HepG2 (cell line): ENCODE results near the gene C20orf144. TPM values are rescaled to one million over a fixed set of nuclear protein-coding genes. Genes with fewer than 3 reads are reported as not detected.

Source experiments
- EP300 ChIP-seq, 3 experiments: sonication (generic) in 1 of 3; formaldehyde crosslinking in 1 of 3; IDR thresholded peaks; 2 replicates each; pipeline versions ENCODE4 v1.5.1 to v1.6.1; 2011 to 2020; ENCODE audit warnings: low read depth in 2 of 3, low read length in 2 of 3, borderline replicate concordance in 1 of 3, improper control_type of control experiment in 1 of 3, mild to moderate bottlenecking in 1 of 3, missing genetic modification reagents in 1 of 3, moderate library complexity in 1 of 3
- ERF ChIP-seq: IDR thresholded peaks from 2 replicates; pipeline ENCODE4 v1.6.1; 2018; ENCODE audit warnings: missing biosample characterization, missing genetic modification reagents
- FOXA3 ChIP-seq: IDR thresholded peaks from 2 replicates; pipeline ENCODE4 v1.6.1; 2016; ENCODE audit warnings: missing genetic modification reagents, missing compliant biosample characterization
- HMG20A ChIP-seq: IDR thresholded peaks from 2 replicates; pipeline ENCODE4 v1.6.1; 2016; ENCODE audit warnings: borderline replicate concordance
- KAT2B ChIP-seq: fragments of 150-350 bp; IDR thresholded peaks from 2 replicates; pipeline ENCODE4 v1.6.1; 2014; ENCODE audit warnings: low read depth, low read length, borderline replicate concordance
- KAT8 ChIP-seq: IDR thresholded peaks from 2 replicates; pipeline ENCODE4 v1.6.1; 2016; ENCODE audit warnings: missing genetic modification reagents, missing compliant biosample characterization
- KLF9 ChIP-seq: IDR thresholded peaks from 2 replicates; pipeline ENCODE4 v1.6.1; 2016; ENCODE audit warnings: low read depth
- MED13 ChIP-seq: sonication (generic); formaldehyde crosslinking; IDR thresholded peaks from 2 replicates; pipeline ENCODE4 v1.5.0; 2020; ENCODE audit warnings: missing genetic modification reagents
- MEIS1 ChIP-seq: sonication (generic); formaldehyde crosslinking; IDR thresholded peaks from 2 replicates; pipeline ENCODE4 v1.9.0; 2021; ENCODE audit warnings: mild to moderate bottlenecking, missing genetic modification reagents, moderate library complexity, borderline replicate concordance
- RAD51 ChIP-seq: fragments of 450-650 bp; IDR thresholded peaks from 2 replicates; pipeline ENCODE4 v1.6.1; 2016; ENCODE audit warnings: borderline replicate concordance
- RXRB ChIP-seq: IDR thresholded peaks from 2 replicates; pipeline ENCODE4 v1.6.1; 2016; ENCODE audit warnings: borderline replicate concordance, missing genetic modification reagents, missing compliant biosample characterization
- SOX13 ChIP-seq, 3 experiments: fragments of 450-650 bp in 1 of 3; sonication (generic) in 1 of 3; formaldehyde crosslinking in 1 of 3; IDR thresholded peaks in 2 of 3; conservative IDR thresholded peaks in 1 of 3; 2 replicates each; pipeline versions ENCODE4 v1.5.0 to v1.6.1; 2016 to 2020; ENCODE audit warnings: antibody characterized with exemption in 1 of 3, mild to moderate bottlenecking in 1 of 3, missing compliant biosample characterization in 1 of 3, missing genetic modification reagents in 1 of 3, moderate library complexity in 1 of 3
- SPEN ChIP-seq: sonication (generic); formaldehyde crosslinking; IDR thresholded peaks from 2 replicates; pipeline ENCODE4 v1.5.1; 2020; ENCODE audit warnings: low read depth, mild to moderate bottlenecking, missing genetic modification reagents
- ZNF143 ChIP-seq: sonication (generic); formaldehyde crosslinking; IDR thresholded peaks from 2 replicates; pipeline ENCODE4 v1.4.0; 2020; ENCODE audit warnings: missing genetic modification reagents
- ZNF510 ChIP-seq: sonication (generic); formaldehyde crosslinking; IDR thresholded peaks from 2 replicates; pipeline ENCODE4 v1.4.0; 2020; ENCODE audit warnings: low read depth, mild to moderate bottlenecking, missing genetic modification reagents
- ZNF777 ChIP-seq: sonication (generic); formaldehyde crosslinking; IDR thresholded peaks from 2 replicates; pipeline ENCODE4 v1.4.0; 2020; ENCODE audit warnings: missing genetic modification reagents
- polyA plus RNA-seq, 8 experiments: library from polyadenylated mRNA; depleted of rRNA in 3 of 8; stranded (reverse) in 7 of 8; unstranded in 1 of 8; fragments of >200 nt; fragmentation: Illumina TruSeq in 4 of 8; extraction: Trizol in 4 of 8; gene quantifications; 2 replicates each; pipeline versions ENCODE4 v1.2.1 to v1.2.3, GENCODE V29; 2011 to 2016; ENCODE audit warnings: low read depth in 4 of 8, missing spikeins in 1 of 8, mixed read lengths in 1 of 8; ENCODE audit not compliant: insufficient read depth in 1 of 8
- total RNA-seq, 5 experiments: library from RNA; depleted of rRNA; stranded (reverse); fragments of >200 nt; fragmentation: Illumina TruSeq; extraction: Trizol; gene quantifications; 2 replicates each; pipeline ENCODE4 v1.2.3, GENCODE V29; 2016; ENCODE audit warnings: low read depth in 1 of 5
- TF ChIP-seq, protein P1 (sequence below): sonication (generic); formaldehyde crosslinking; IDR thresholded peaks from 2 replicates; pipeline ENCODE4 v1.4.0; 2020; ENCODE audit warnings: mild to moderate bottlenecking, missing genetic modification reagents
- TF ChIP-seq, protein P2 (sequence below): IDR thresholded peaks from 2 replicates; pipeline ENCODE4 v1.4.0; 2020; ENCODE audit warnings: mild to moderate bottlenecking, missing genetic modification reagents
- TF ChIP-seq, protein P3 (sequence below): sonication (generic); formaldehyde crosslinking; IDR thresholded peaks from 2 replicates; pipeline ENCODE4 v1.4.0; 2020; ENCODE audit warnings: missing genetic modification reagents
- TF ChIP-seq, protein P4 (sequence below): IDR thresholded peaks from 2 replicates; pipeline ENCODE4 v1.6.1; 2016; ENCODE audit warnings: mild to moderate bottlenecking

The C20orf144 gene
- total and polyA plus RNA-seq, 2 of the 13 experiments (the other 11 are each of a cell fraction or from before 2014, with no cell fraction given) = 0.09 to 0.16 TPM

DNA sequence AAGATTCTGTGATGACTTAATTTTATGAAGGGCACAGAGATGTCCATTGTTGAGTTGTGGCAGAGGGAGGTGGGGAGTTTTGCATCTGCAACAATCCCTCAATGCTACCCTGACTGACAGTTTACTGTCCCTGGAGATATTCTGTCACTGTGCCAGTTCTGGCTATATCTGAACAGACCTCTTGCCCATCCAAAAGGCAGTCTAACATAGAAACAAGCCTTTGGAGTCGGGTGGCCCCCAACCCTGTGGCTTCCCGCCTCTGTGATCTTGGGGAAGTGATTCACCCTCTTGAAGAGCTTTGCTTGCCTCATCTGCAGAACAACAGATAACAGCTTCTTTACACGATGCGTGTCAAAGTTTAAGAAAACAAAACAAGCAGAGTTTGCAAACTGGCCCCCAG is 27.8 kb downstream of the C20orf144 start (continued):
- TF ChIP-seq, protein P1, sequence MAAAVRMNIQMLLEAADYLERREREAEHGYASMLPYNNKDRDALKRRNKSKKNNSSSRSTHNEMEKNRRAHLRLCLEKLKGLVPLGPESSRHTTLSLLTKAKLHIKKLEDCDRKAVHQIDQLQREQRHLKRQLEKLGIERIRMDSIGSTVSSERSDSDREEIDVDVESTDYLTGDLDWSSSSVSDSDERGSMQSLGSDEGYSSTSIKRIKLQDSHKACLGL (CRISPR knock-in tag) = no peak
- TF ChIP-seq MED13 (CRISPR knock-in tag) (no peak), RAD51 (no peak), RXRB (peak; percentile 50; the same call in 1 of the 2 replicates), SOX13 (IDR thresholded peaks at IDR 0.05) (0 out of 2 replicates have a peak, but pooled peaks have one; percentile 36), SOX13 (CRISPR knock-in tag; conservative IDR thresholded peaks at IDR 0.05 in 1 of 2, IDR thresholded peaks at IDR 0.05 in 1 of 2) (peak in 1 of 2 experiments; percentile 47; a peak in 1 of 4 replicates), ERF (CRISPR knock-in tag) (peak; percentile 34; the same call in 1 of the 2 replicates), MEIS1 (CRISPR knock-in tag) (no peak), KLF9 (no peak), EP300 (IDR thresholded peaks at IDR 0.05; ENCODE audit: low read depth in 2 of 2, low read length in 2 of 2) (peak in 1 of 2 experiments; percentile 76; a peak in 2 of 4 replicates), EP300 (CRISPR knock-in tag; IDR thresholded peaks at IDR 0.05; ENCODE audit: borderline replicate concordance) (no peak; the same call in 1 of the 2 replicates), HMG20A (CRISPR knock-in tag) (peak; percentile 25; the same call in 1 of the 2 replicates), KAT8 (CRISPR knock-in tag) (no peak), ZNF143 (CRISPR knock-in tag) (no peak), ZNF510 (CRISPR knock-in tag) (0 out of 2 replicates have a peak, but pooled peaks have one; percentile 36), FOXA3 (CRISPR knock-in tag) (0 out of 2 replicates have a peak, but pooled peaks have one; percentile 21), ZNF777 (CRISPR knock-in tag) (no peak), KAT2B (no peak), SPEN (CRISPR knock-in tag) (no peak)
- TF ChIP-seq, protein P2, sequence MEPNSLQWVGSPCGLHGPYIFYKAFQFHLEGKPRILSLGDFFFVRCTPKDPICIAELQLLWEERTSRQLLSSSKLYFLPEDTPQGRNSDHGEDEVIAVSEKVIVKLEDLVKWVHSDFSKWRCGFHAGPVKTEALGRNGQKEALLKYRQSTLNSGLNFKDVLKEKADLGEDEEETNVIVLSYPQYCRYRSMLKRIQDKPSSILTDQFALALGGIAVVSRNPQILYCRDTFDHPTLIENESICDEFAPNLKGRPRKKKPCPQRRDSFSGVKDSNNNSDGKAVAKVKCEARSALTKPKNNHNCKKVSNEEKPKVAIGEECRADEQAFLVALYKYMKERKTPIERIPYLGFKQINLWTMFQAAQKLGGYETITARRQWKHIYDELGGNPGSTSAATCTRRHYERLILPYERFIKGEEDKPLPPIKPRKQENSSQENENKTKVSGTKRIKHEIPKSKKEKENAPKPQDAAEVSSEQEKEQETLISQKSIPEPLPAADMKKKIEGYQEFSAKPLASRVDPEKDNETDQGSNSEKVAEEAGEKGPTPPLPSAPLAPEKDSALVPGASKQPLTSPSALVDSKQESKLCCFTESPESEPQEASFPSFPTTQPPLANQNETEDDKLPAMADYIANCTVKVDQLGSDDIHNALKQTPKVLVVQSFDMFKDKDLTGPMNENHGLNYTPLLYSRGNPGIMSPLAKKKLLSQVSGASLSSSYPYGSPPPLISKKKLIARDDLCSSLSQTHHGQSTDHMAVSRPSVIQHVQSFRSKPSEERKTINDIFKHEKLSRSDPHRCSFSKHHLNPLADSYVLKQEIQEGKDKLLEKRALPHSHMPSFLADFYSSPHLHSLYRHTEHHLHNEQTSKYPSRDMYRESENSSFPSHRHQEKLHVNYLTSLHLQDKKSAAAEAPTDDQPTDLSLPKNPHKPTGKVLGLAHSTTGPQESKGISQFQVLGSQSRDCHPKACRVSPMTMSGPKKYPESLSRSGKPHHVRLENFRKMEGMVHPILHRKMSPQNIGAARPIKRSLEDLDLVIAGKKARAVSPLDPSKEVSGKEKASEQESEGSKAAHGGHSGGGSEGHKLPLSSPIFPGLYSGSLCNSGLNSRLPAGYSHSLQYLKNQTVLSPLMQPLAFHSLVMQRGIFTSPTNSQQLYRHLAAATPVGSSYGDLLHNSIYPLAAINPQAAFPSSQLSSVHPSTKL (CRISPR knock-in tag) = peak; percentile 46
- TF ChIP-seq, protein P3, sequence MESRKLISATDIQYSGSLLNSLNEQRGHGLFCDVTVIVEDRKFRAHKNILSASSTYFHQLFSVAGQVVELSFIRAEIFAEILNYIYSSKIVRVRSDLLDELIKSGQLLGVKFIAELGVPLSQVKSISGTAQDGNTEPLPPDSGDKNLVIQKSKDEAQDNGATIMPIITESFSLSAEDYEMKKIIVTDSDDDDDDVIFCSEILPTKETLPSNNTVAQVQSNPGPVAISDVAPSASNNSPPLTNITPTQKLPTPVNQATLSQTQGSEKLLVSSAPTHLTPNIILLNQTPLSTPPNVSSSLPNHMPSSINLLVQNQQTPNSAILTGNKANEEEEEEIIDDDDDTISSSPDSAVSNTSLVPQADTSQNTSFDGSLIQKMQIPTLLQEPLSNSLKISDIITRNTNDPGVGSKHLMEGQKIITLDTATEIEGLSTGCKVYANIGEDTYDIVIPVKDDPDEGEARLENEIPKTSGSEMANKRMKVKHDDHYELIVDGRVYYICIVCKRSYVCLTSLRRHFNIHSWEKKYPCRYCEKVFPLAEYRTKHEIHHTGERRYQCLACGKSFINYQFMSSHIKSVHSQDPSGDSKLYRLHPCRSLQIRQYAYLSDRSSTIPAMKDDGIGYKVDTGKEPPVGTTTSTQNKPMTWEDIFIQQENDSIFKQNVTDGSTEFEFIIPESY = peak; percentile 21; the same call in 1 of the 2 replicates
- TF ChIP-seq, protein P4, sequence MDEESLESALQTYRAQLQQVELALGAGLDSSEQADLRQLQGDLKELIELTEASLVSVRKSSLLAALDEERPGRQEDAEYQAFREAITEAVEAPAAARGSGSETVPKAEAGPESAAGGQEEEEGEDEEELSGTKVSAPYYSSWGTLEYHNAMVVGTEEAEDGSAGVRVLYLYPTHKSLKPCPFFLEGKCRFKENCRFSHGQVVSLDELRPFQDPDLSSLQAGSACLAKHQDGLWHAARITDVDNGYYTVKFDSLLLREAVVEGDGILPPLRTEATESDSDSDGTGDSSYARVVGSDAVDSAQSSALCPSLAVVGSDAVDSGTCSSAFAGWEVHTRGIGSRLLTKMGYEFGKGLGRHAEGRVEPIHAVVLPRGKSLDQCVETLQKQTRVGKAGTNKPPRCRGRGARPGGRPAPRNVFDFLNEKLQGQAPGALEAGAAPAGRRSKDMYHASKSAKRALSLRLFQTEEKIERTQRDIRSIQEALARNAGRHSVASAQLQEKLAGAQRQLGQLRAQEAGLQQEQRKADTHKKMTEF (CRISPR knock-in tag) = peak; percentile 51
